Sigmoid colon (tissue), 7 donors: ENCODE results near the gene PMM2. TPM values are rescaled to one million over a fixed set of nuclear protein-coding genes. Genes with fewer than 3 reads are reported as not detected.
"Not testable (repeated sequence)": the region's sequence is repeated elsewhere in the genome, so short reads cannot be mapped to it uniquely, and the experiment has no call there.

Experiments
- DNase-seq: peaks from one replicate; pipeline ENCODE4 v3.0.0-alpha.2; 2019
- H3K27ac ChIP-seq, 4 donors: fragments of 200-600 bp; sonication (generic); one replicate each; pipeline ENCODE4 v1.5.1; 2016 to 2019; ENCODE audit warnings: mild to moderate bottlenecking in 1 of 4
- H3K27me3 ChIP-seq, 3 donors: fragments of 200-600 bp; sonication (generic); one replicate each; pipeline ENCODE4 v1.5.1; 2019; ENCODE audit warnings: mild to moderate bottlenecking in 1 of 3
- H3K36me3 ChIP-seq, 4 donors: fragments of 200-600 bp; sonication (generic); one replicate each; pipeline ENCODE4 v1.5.1; 2016 to 2019
- H3K4me1 ChIP-seq, 4 donors: fragments of 200-600 bp; sonication (generic); one replicate each; pipeline ENCODE4 v1.5.1; 2017 to 2019
- H3K4me3 ChIP-seq, 4 donors: fragments of 200-600 bp; sonication (generic); one replicate each; pipeline ENCODE4 v1.5.1; 2017 to 2019; ENCODE audit warnings: mild to moderate bottlenecking in 2 of 4, moderate library complexity in 1 of 4
- H3K9me3 ChIP-seq, 4 donors: fragments of 200-600 bp in 3 of 4; sonication (generic) in 3 of 4; one replicate each; pipeline versions ENCODE4 v1.5.1 to v1.6.1; 2013 to 2019
- CTCF ChIP-seq, 4 experiments: fragments of 450-650 bp in 3 of 4; fragments of 200-600 bp in 1 of 4; IDR thresholded peaks; one replicate each; pipeline ENCODE4 v1.5.1; 2016 to 2019; ENCODE audit warnings: antibody characterized with exemption in 4 of 4, mild to moderate bottlenecking in 3 of 4, moderate library complexity in 2 of 4
- EP300 ChIP-seq, 4 donors: sonication (generic); formaldehyde crosslinking; IDR thresholded peaks; one replicate each; pipeline ENCODE4 v1.6.1; 2017; ENCODE audit warnings: antibody characterized with exemption in 4 of 4
- POLR2A ChIP-seq, 2 donors: fragments of 450-650 bp; IDR thresholded peaks; one replicate each; pipeline ENCODE4 v1.6.1; 2016; ENCODE audit warnings: antibody characterized with exemption in 2 of 2, mild to moderate bottlenecking in 2 of 2, moderate library complexity in 2 of 2
- POLR2AphosphoS5 ChIP-seq, 4 donors: sonication (generic); formaldehyde crosslinking; IDR thresholded peaks; one replicate each; pipeline ENCODE4 v1.6.1; 2017; ENCODE audit warnings: antibody characterized with exemption in 4 of 4
- WGBS, 2 donors: extraction: QIAGEN DNeasy Blood & Tissue Kit; methylation state at CpG; one replicate each; pipeline ENCODE4 v1.1.7; 2013; 5-methylcytosine and 5-hydroxymethylcytosine counted together
- intact Hi-C: fragments of 100-400 bp; cut with DNase I; formaldehyde crosslinking; loops from one replicate; pipeline ENCODE4 v1.15.1; 2023
- polyA plus RNA-seq, 3 donors: library from polyadenylated mRNA; stranded (reverse); fragments of 200-250 nt; gene quantifications; one replicate each; pipeline ENCODE4 v1.2.3, GENCODE V29; 2013
- total RNA-seq, 4 donors: library from RNA; depleted of rRNA; stranded (reverse); fragments of >200 nt; gene quantifications; one replicate each; pipeline ENCODE4 v1.1.0, GENCODE V29; 2016
- donor health status: healthy with polysubstance abuse.
- donor health status: Bipolar disorder and iron deficiency.
- donor health status: healthy.

Gene PMM2
- total and polyA plus RNA-seq, 7 donors: 13.6 to 52.4 (median 22.1) TPM

DNA sequence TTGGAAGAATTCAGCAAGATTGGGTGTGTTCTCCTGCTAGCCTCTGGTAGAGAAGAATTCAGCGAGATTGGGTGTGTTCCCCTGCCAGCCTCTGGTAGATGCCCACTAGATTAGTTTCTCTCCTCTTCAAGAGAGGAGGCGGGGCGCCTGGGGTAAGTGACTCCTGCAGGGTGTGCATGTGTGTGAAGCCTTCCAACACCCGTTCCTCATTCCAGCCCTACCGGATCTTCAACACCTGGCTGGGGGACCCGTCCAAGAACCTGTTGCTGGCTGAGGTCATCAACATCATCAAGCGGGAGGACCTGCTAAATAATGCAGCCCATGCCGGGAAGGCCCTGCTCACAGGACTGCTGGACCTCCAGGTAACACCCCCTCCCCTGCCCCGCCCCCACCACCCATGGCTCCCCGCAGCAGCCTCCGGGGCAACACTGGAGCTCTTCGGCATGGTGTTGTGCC is 21.5 kb upstream of the PMM2 start:
- Histone ChIP-seq H3K9me3 (no peaks in the 10 kb centered on the region), H3K27me3 (no peaks in the 10 kb centered on the region), H3K4me3 (no peak overlapping the region), H3K27ac (no peak overlapping the region), H3K4me1 (no peaks in the 10 kb centered on the region), H3K36me3 (peaks cover 0 to 60% (median 0%) of the 10 kb centered on the region in 4 donors)
- intact Hi-C loops: no loop called here
- TF ChIP-seq POLR2AphosphoS5 (IDR thresholded peaks at IDR 0.05) (no peak), POLR2A (IDR thresholded peaks at IDR 0.05) (no peak), CTCF (IDR thresholded peaks at IDR 0.05) (no peak), EP300 (IDR thresholded peaks at IDR 0.05) (no peak)
- DNase-seq: no peak
- 45 to 75% methylated on average over 12 of the region's 12 CpGs for WGBS, 2 donors

GRCh38 chr16:8777217-8777616 is 20.4 kb upstream of the PMM2 start:
- TF ChIP-seq POLR2A (IDR thresholded peaks at IDR 0.05) (no peak), POLR2AphosphoS5 (IDR thresholded peaks at IDR 0.05) (no peak), CTCF (IDR thresholded peaks at IDR 0.05) (no peak), EP300 (IDR thresholded peaks at IDR 0.05) (no peak)
- intact Hi-C loops: no loop called here
- WGBS, 2 donors: 95 to 96% methylated on average over 7 of the region's 7 CpGs
- Histone ChIP-seq H3K4me3 (no peak overlapping the region), H3K36me3 (peaks cover 0 to 59% (median 0%) of the 10 kb centered on the region in 4 donors), H3K4me1 (no peaks in the 10 kb centered on the region), H3K27ac (no peak overlapping the region), H3K27me3 (no peaks in the 10 kb centered on the region), H3K9me3 (no peaks in the 10 kb centered on the region)
- no peak for DNase-seq

DNA sequence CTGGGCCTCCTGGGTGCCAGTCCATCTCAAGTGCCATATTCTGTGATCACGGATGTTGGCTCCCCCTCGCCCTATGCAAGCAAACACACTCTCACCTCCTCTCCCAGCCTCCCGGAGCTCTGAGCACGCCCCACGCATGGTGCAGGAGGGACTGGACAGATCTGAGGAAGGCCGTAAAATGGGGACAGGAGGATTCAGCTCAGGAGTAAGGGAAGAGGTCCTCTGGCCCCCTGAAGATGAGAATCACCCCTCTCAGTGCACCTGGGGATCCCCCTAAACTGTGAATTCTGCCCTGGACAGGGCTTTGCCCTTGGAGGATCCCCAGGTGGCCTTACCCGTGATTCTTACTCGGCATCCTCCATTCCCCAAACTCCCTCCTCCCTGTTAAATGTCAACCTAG is 15.8 kb upstream of the PMM2 start:
- no peaks in the 10 kb centered on the region for H3K4me1 ChIP-seq
- no peak for TF ChIP-seq CTCF (IDR thresholded peaks at IDR 0.05)
- no peak for TF ChIP-seq POLR2A (IDR thresholded peaks at IDR 0.05)
- no peak for TF ChIP-seq POLR2AphosphoS5 (IDR thresholded peaks at IDR 0.05)
- TF ChIP-seq EP300 (IDR thresholded peaks at IDR 0.05): no peak
- H3K27ac ChIP-seq: no peak overlapping the region
- no peaks in the 10 kb centered on the region for H3K27me3 ChIP-seq
- peaks cover 0 to 19% (median 0%) of the 10 kb centered on the region in 4 donors for H3K36me3 ChIP-seq
- WGBS, 2 donors: 92 to 96% methylated on average over 8 of the region's 8 CpGs
- DNase-seq: no peak
- intact Hi-C loops: no loop called here
- no peaks in the 10 kb centered on the region for H3K9me3 ChIP-seq
- H3K4me3 ChIP-seq: no peak overlapping the region

GRCh38 chr16:8782673-8783072 is 15.0 kb upstream of the PMM2 start:
- intact Hi-C loops: no loop called here
- Histone ChIP-seq H3K27me3 (no peaks in the 10 kb centered on the region), H3K4me3 (no peak overlapping the region), H3K4me1 (no peaks in the 10 kb centered on the region), H3K9me3 (no peaks in the 10 kb centered on the region), H3K36me3 (peaks cover 0 to 10% (median 0%) of the 10 kb centered on the region in 4 donors), H3K27ac (no peak overlapping the region)
- no peak for DNase-seq
- WGBS, 2 donors: 73 to 89% methylated on average over 6 of the region's 6 CpGs
- TF ChIP-seq POLR2AphosphoS5 (IDR thresholded peaks at IDR 0.05) (no peak), EP300 (IDR thresholded peaks at IDR 0.05) (no peak), CTCF (IDR thresholded peaks at IDR 0.05) (no peak), POLR2A (IDR thresholded peaks at IDR 0.05) (no peak)

DNA sequence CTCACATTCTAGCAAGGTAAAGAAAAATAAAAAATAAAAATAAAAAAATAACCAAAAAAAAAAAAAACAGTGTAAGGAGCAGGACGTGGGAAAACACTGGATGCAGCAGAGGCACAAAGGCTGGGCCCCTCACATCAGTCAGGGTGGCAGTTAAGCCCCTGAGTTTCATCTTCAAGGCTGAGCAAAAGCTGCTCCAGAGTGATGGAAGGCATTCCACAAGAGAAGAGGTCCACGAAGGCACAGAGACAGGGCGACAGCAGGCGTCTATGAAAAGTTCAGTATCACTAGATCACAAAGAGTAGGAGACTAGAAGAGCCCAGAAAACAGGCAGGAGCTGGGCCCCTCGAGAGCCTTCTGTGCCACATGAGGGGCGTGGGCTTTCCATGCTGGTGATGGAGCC is 12.2 kb upstream of the PMM2 start:
- H3K4me3 ChIP-seq: no peak overlapping the region
- H3K9me3 ChIP-seq: no peaks in the 10 kb centered on the region
- H3K27me3 ChIP-seq: no peaks in the 10 kb centered on the region
- intact Hi-C loops: no loop called here
- no peak for DNase-seq
- no peak for TF ChIP-seq POLR2AphosphoS5 (IDR thresholded peaks at IDR 0.05)
- TF ChIP-seq EP300 (IDR thresholded peaks at IDR 0.05): no peak
- no peak for TF ChIP-seq CTCF (IDR thresholded peaks at IDR 0.05)
- no peak for TF ChIP-seq POLR2A (IDR thresholded peaks at IDR 0.05)
- H3K36me3 ChIP-seq: no peaks in the 10 kb centered on the region
- 89 to 93% methylated on average over 6 of the region's 6 CpGs for WGBS, 2 donors
- H3K27ac ChIP-seq: no peak overlapping the region
- no peaks in the 10 kb centered on the region for H3K4me1 ChIP-seq

GRCh38 chr16:8786316-8786715 is 11.3 kb upstream of the PMM2 start:
- intact Hi-C loops, H3K27ac ChIP-seq, H3K27me3 ChIP-seq, H3K36me3 ChIP-seq, DNase-seq, H3K4me3 ChIP-seq, H3K9me3 ChIP-seq, H3K4me1 ChIP-seq: not testable (repeated sequence)
- 92 to 93% methylated on average over 11 of the region's 11 CpGs for WGBS, 2 donors
